Calu3 (cell line): ENCODE data around the gene STK32A. TPM values are rescaled to one million over a fixed set of nuclear protein-coding genes. Genes with fewer than 3 reads are reported as not detected.

ENCODE experiments used
- BruUV-seq: library from RNA; stranded (reverse); fragments of 400-500 nt; replicated peaks from 2 replicates; lab custom pipeline; 2021; lab: Mats Ljungman, UMichigan
- CTCF ChIA-PET: fragments of 300-600 bp; sonication (Branson Sonifier 250); formaldehyde crosslinking; loops from one replicate; lab custom pipeline; 2022; ENCODE audit warnings: antibody characterized with exemption; lab: Charles Lee
- DNase-seq: peaks from one replicate; pipeline ENCODE4 v3.0.0; 2022
- H3K27ac Mint-ChIP-seq: one replicate; pipeline ENCODE4 v1.8.0; 2022; ENCODE audit warnings: mixed read lengths; ENCODE audit not compliant: unreplicated experiment
- H3K27me3 Mint-ChIP-seq: one replicate; pipeline ENCODE4 v1.8.0; 2022; ENCODE audit warnings: mixed read lengths; ENCODE audit not compliant: unreplicated experiment
- H3K36me3 Mint-ChIP-seq: one replicate; pipeline ENCODE4 v1.8.0; 2022; ENCODE audit warnings: mild to moderate bottlenecking, moderate library complexity, mixed read lengths; ENCODE audit not compliant: insufficient read depth, unreplicated experiment
- H3K4me1 Mint-ChIP-seq: one replicate; pipeline ENCODE4 v1.8.0; 2022; ENCODE audit warnings: mild to moderate bottlenecking, low read depth, mixed read lengths; ENCODE audit not compliant: unreplicated experiment
- H3K4me3 Mint-ChIP-seq: one replicate; pipeline ENCODE4 v1.8.0; 2022; ENCODE audit warnings: mild to moderate bottlenecking, low read depth, moderate library complexity, mixed read lengths; ENCODE audit not compliant: unreplicated experiment
- H3K9me3 Mint-ChIP-seq: one replicate; pipeline ENCODE4 v1.8.0; 2022; ENCODE audit warnings: low read depth, mixed read lengths; ENCODE audit not compliant: unreplicated experiment
- CTCF ChIP-seq: fragments of 200-600 bp; IDR thresholded peaks from one replicate; pipeline ENCODE4 v1.8.0; 2022; ENCODE audit warnings: antibody characterized with exemption; ENCODE audit not compliant: unreplicated experiment
- intact Hi-C: fragments of 100-400 bp; cut with micrococcal nuclease; formaldehyde crosslinking; loops from one replicate; pipeline ENCODE4 v1.10.0; 2022; ENCODE audit not compliant: unreplicated experiment
- total RNA-seq: library from RNA; stranded (reverse); gene quantifications from 2 replicates; pipeline ENCODE4 v1.2.3, GENCODE V29; 2022

The STK32A gene
- total RNA-seq, 1 experiment from 2014 or later: 32.5 TPM

GRCh38 chr5:147384346-147385193 lies 149.7 kb downstream of the STK32A start:
- DNase-seq: no peak
- intact Hi-C loops: no loop called here
- BruUV-seq: no TSS peak
- CTCF ChIA-PET: no interaction called here
- Mint-ChIP-seq H3K4me1 (no peaks in the 10 kb centered on the region), H3K4me3 (no peak overlapping the region), H3K27me3 (no peaks in the 10 kb centered on the region), H3K36me3 (peaks cover 5% of the 10 kb centered on the region), H3K9me3 (peaks cover 2% of the 10 kb centered on the region), H3K27ac (no peak overlapping the region)
- TF ChIP-seq CTCF: no peak

GRCh38 chr5:147387109-147387508 lies 152.3 kb downstream of the STK32A start:
- no peaks in the 10 kb centered on the region for H3K4me1 Mint-ChIP-seq
- no peaks in the 10 kb centered on the region for H3K27me3 Mint-ChIP-seq
- peaks cover 5% of the 10 kb centered on the region for H3K36me3 Mint-ChIP-seq
- no peak overlapping the region for H3K27ac Mint-ChIP-seq
- intact Hi-C loops: no loop called here
- CTCF ChIA-PET: interaction anchor here (1.5 kb wide), 1 partner anchor 11 kb away, joined by 4 read pairs; no protein-coding TSS in a partner anchor
- no peak for TF ChIP-seq CTCF
- no peaks in the 10 kb centered on the region for H3K9me3 Mint-ChIP-seq
- DNase-seq: no peak
- BruUV-seq: no TSS peak
- H3K4me3 Mint-ChIP-seq: no peak overlapping the region

GRCh38 chr5:147388184-147389108 lies 153.6 kb downstream of the STK32A start:
- no peak for DNase-seq
- CTCF ChIA-PET: interaction anchor here (0.9 to 1.5 kb wide), 4 partner anchors 9 to 154 kb away, joined by 3 to 4 read pairs (median 4); partner anchors contain the start of gene STK32A

More at GRCh38 chr5:147388184-147389108, 153.6 kb downstream of the STK32A start:
- intact Hi-C loops: no loop called here
- Mint-ChIP-seq H3K27ac (no peak overlapping the region), H3K27me3 (no peaks in the 10 kb centered on the region), H3K4me1 (no peaks in the 10 kb centered on the region), H3K9me3 (no peaks in the 10 kb centered on the region), H3K36me3 (peaks cover 7% of the 10 kb centered on the region), H3K4me3 (no peak overlapping the region)
- BruUV-seq: no TSS peak
- no peak for TF ChIP-seq CTCF
